Activated CD4-positive, alpha-beta T cell treated with anti-CD3 and anti-CD28 coated beads for 24 hours (primary cell): ENCODE data around the gene RHBDF2.
A peak's percentile ranks its signal among the peaks of the same experiment; 100 is the strongest.

Experiments used
- DNase-seq, 2 donors: peaks; one replicate each; pipeline ENCODE4 v3.0.0-alpha.2; 2020; ENCODE audit warnings: low read depth in 2 of 2

Gene RHBDF2

GRCh38 chr17:76461765-76462555 lies 39.3 kb downstream of the RHBDF2 start:
- no peak for DNase-seq

- no peak for DNase-seq
Observed at GRCh38 chr17:76459674-76460073, 41.5 kb downstream of the RHBDF2 start.

GRCh38 chr17:76458580-76459490 lies 42.4 kb downstream of the RHBDF2 start:
- no peak for DNase-seq

- no peak for DNase-seq
Observed at GRCh38 chr17:76453431-76453743, 47.8 kb downstream of the RHBDF2 start.

GRCh38 chr17:76452660-76453430 lies 48.4 kb downstream of the RHBDF2 start, which contains the start of gene UBE2O:
Gene UBE2O (minus strand): TSS chr17:76453152. CDS start chr17:76453141, 11 bp downstream.
- peak; percentile 86 to 88 for DNase-seq

GRCh38 chr17:76452127-76452659 lies 49.0 kb downstream of the RHBDF2 start:
- DNase-seq, result no peak

- no peak for DNase-seq
Observed at GRCh38 chr17:76451506-76451905, 49.7 kb downstream of the RHBDF2 start.

GRCh38 chr17:76449126-76449525 lies 52.1 kb downstream of the RHBDF2 start:
- no peak for DNase-seq

GRCh38 chr17:76447931-76448652 lies 53.1 kb downstream of the RHBDF2 start:
- DNase-seq, result no peak

GRCh38 chr17:76446449-76447231 lies 54.6 kb downstream of the RHBDF2 start:
- no peak for DNase-seq

- no peak for DNase-seq
Observed at GRCh38 chr17:76445697-76446448, 55.4 kb downstream of the RHBDF2 start.

- DNase-seq, result no peak
Observed at GRCh38 chr17:76444518-76445311, 56.5 kb downstream of the RHBDF2 start.

- no peak for DNase-seq
Observed at GRCh38 chr17:76442341-76443338, 58.6 kb downstream of the RHBDF2 start.

- DNase-seq, result no peak
Observed at GRCh38 chr17:76441686-76442340, 59.4 kb downstream of the RHBDF2 start.

- DNase-seq, result no peak
Observed at GRCh38 chr17:76440751-76441362, 60.4 kb downstream of the RHBDF2 start.

- no peak for DNase-seq
Observed at GRCh38 chr17:76439314-76439928, 61.8 kb downstream of the RHBDF2 start.
